PFSK-1 (cell line): ENCODE data around the gene AIFM3.

Source experiments
- SIN3A ChIP-seq: IDR thresholded peaks from 2 replicates; pipeline ENCODE4 v1.6.1; 2012; ENCODE audit warnings: mild to moderate bottlenecking, low read length, moderate library complexity, borderline replicate concordance; ENCODE audit not compliant: insufficient read depth
- TAF1 ChIP-seq: IDR thresholded peaks from 2 replicates; pipeline ENCODE4 v1.6.1; 2012; ENCODE audit warnings: low read length, control low read depth, borderline replicate concordance; ENCODE audit not compliant: insufficient read depth
- TF ChIP-seq, protein P1 (sequence below), 2 experiments: IDR thresholded peaks; 2 replicates each; pipeline versions ENCODE4 v1.6.1 to v1.8.0; 2011 to 2012; ENCODE audit warnings: low read depth in 2 of 2, low read length in 2 of 2, control low read depth in 1 of 2, inconsistent platforms in 1 of 2, mild to moderate bottlenecking in 1 of 2, moderate library complexity in 1 of 2; ENCODE audit not compliant: insufficient read depth in 1 of 2

DNA sequence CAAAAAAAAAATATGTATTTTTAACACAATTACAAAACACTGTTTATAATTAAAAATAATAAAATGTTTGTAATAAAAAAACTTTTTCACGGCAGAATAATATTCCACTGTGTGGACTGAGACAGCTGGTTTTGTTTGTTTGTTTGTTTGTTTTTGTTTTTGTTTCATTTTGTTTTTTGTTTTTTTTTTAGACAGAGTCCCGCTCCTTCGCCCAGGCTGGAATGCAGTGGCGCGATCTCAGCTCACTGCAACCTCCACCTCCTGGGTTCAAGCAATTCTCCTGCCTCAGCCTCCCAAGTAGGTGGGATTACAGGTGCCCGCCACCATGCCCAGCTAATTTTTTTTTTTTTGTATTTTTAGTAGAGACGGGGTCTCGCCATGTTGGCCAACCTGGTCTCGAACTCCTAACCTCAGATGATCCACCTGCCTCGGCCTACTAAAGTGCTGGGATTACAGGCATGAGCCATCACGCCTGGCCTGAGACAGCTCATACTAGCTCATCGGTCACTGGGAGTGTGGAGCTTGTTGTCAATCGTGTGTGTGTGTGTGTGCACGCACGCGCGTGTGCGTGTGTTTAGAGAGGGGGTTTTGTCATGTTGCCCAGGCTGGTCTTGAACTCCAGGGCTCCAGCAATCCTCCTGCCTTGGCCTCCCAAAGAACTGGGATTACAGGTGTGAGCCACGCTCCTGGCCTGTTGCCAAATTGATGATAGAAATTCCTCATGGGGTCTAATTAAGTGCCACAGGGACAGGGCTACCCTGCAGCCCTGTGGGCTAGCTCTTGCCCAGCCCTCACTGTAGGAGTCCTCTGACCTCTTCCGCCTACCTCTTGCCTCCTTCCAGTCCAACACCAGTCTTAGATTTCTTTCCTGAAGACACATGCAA is 7.2 kb upstream of the AIFM3 start:
- TF ChIP-seq TAF1: no peak
- no peak for TF ChIP-seq SIN3A
- TF ChIP-seq, protein P1, sequence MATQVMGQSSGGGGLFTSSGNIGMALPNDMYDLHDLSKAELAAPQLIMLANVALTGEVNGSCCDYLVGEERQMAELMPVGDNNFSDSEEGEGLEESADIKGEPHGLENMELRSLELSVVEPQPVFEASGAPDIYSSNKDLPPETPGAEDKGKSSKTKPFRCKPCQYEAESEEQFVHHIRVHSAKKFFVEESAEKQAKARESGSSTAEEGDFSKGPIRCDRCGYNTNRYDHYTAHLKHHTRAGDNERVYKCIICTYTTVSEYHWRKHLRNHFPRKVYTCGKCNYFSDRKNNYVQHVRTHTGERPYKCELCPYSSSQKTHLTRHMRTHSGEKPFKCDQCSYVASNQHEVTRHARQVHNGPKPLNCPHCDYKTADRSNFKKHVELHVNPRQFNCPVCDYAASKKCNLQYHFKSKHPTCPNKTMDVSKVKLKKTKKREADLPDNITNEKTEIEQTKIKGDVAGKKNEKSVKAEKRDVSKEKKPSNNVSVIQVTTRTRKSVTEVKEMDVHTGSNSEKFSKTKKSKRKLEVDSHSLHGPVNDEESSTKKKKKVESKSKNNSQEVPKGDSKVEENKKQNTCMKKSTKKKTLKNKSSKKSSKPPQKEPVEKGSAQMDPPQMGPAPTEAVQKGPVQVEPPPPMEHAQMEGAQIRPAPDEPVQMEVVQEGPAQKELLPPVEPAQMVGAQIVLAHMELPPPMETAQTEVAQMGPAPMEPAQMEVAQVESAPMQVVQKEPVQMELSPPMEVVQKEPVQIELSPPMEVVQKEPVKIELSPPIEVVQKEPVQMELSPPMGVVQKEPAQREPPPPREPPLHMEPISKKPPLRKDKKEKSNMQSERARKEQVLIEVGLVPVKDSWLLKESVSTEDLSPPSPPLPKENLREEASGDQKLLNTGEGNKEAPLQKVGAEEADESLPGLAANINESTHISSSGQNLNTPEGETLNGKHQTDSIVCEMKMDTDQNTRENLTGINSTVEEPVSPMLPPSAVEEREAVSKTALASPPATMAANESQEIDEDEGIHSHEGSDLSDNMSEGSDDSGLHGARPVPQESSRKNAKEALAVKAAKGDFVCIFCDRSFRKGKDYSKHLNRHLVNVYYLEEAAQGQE (IDR thresholded peaks at IDR 0.05; ENCODE audit: insufficient read depth in 1 of 2, low read depth in 2 of 2, low read length in 2 of 2): no peak
